ENCODE results near the gene SOX14. TPM values are rescaled to one million over a fixed set of nuclear protein-coding genes. Genes with fewer than 3 reads are reported as not detected.

Gene SOX14
- polyA plus RNA-seq, 1 experiment = not detected

DNA sequence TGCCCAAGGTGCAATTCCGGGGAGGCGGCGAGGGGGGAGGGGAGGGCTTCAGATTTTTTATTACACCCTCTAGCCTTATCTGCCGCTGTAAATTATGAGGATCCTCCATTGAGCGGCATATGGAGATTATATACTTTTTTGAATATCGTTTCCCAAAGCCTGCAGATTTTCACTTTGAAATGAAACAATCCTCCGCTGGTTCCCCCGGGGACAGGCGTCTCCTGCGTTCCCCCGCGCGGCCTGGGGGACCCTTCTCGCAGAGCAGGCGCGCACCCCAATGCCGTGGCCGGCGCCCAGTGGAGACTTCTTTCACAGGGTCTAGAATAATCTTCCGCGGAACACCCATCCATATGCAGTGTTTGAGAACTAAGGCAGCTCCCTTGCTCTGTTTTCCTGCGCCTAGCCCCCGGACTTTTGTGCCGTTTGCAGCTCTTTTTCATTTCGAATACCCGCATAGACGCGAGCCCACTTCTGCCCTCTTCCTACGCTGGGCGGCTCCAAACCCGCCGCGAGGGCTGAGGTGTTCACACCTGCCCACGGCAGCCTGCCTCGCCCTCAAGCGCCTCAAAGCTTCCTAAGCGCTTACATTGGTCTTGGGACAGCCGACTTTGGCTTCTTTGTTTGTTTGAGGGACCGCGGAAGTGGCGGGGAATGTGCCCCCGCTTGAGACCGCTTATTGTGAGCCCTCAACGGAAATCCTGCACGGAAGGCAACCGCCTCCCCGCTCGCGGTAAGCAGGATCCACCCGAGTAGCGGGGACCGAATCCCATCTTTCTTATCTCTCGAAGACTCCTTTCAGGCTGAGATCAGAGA is 7.5 kb downstream of the SOX14 start:
- TF ChIP-seq, protein P1, sequence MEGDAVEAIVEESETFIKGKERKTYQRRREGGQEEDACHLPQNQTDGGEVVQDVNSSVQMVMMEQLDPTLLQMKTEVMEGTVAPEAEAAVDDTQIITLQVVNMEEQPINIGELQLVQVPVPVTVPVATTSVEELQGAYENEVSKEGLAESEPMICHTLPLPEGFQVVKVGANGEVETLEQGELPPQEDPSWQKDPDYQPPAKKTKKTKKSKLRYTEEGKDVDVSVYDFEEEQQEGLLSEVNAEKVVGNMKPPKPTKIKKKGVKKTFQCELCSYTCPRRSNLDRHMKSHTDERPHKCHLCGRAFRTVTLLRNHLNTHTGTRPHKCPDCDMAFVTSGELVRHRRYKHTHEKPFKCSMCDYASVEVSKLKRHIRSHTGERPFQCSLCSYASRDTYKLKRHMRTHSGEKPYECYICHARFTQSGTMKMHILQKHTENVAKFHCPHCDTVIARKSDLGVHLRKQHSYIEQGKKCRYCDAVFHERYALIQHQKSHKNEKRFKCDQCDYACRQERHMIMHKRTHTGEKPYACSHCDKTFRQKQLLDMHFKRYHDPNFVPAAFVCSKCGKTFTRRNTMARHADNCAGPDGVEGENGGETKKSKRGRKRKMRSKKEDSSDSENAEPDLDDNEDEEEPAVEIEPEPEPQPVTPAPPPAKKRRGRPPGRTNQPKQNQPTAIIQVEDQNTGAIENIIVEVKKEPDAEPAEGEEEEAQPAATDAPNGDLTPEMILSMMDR (IDR thresholded peaks at IDR 0.05; ENCODE audit: insufficient read depth, low read depth, low read length) = no peak
- POLR2A ChIA-PET = no interaction called here
- H3K27me3 ChIP-seq (ENCODE audit: control insufficient read depth, insufficient read depth, low read length) = peaks cover 49% of the 10 kb centered on the region
- DNase-seq (ENCODE audit: low read depth) = no peak
- H3K4me3 ChIP-seq (ENCODE audit: low read depth, low read length) = no peak overlapping the region
- CTCF ChIA-PET = no interaction called here
- no peaks in the 10 kb centered on the region for H3K36me3 ChIP-seq (ENCODE audit: control insufficient read depth, insufficient read depth, low read length)

DNA sequence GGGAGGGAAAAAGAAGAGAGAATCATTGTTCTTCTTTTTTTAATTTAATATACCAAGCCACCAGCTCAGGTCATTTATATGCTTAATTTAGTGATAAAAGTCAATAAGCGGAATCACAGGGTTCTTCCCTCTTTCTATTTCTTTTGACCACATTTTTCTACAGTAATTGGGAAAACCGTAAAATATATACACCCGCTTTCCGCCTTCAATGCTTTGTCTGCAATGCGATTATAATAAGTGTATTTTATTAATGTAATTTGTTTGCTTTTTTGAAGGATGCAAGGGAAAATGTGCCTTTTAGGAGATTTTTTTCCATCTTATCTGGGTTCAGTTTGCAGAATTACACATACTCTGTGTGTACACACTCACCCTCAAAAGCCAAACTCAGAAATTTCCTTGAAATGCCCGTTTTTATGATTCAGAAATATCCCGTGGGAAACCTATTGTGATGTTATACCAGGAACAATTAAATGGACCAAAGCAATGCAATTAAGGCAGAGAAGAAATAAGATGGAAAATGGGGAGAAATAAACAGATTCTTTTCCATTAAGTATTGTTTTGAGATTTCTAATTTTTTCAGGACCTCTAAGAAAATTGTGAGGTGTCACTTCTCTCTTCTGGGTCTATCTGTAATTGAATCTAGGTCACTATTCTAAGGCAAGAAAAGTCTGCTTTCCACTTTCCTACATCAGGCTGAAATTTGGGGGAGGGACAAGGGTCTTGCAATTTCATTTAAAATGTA is 8.3 kb downstream of the SOX14 start:
- CTCF ChIA-PET = no interaction called here
- POLR2A ChIA-PET = no interaction called here
- DNase-seq (ENCODE audit: low read depth) = no peak
- no peaks in the 10 kb centered on the region for H3K36me3 ChIP-seq (ENCODE audit: control insufficient read depth, insufficient read depth, low read length)
- TF ChIP-seq, protein P1 (IDR thresholded peaks at IDR 0.05; ENCODE audit: insufficient read depth, low read depth, low read length) = no peak
- H3K4me3 ChIP-seq (ENCODE audit: low read depth, low read length) = no peak overlapping the region
- peaks cover 44% of the 10 kb centered on the region for H3K27me3 ChIP-seq (ENCODE audit: control insufficient read depth, insufficient read depth, low read length)

DNA sequence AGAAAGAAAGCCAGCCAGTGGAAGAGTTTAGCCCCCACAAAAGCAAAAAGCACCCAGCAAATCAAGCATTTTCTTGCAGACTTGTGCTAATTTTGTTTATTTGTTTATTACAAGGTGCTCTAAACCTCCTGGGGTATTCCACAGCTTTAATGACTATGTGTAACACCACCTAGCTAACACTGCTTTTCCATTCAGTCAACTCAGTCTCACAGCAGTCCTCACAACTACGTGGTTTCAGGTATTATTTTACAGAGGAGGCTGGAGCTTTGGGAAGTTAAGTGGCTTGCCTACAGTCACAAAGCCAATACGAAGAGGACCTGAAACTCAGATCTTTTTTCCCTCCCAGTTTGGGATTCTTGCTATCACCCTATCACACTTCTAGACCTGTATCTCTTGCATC is 14.8 kb downstream of the SOX14 start:
- Histone ChIP-seq H3K36me3 (ENCODE audit: control insufficient read depth, insufficient read depth, low read length) (no peaks in the 10 kb centered on the region), H3K4me3 (ENCODE audit: low read depth, low read length) (no peak overlapping the region), H3K27me3 (ENCODE audit: control insufficient read depth, insufficient read depth, low read length) (peaks cover 2% of the 10 kb centered on the region)
- DNase-seq (ENCODE audit: low read depth) = no peak
- TF ChIP-seq, protein P1 (IDR thresholded peaks at IDR 0.05; ENCODE audit: insufficient read depth, low read depth, low read length) = no peak
- POLR2A ChIA-PET = no interaction called here
- CTCF ChIA-PET = no interaction called here

DNA sequence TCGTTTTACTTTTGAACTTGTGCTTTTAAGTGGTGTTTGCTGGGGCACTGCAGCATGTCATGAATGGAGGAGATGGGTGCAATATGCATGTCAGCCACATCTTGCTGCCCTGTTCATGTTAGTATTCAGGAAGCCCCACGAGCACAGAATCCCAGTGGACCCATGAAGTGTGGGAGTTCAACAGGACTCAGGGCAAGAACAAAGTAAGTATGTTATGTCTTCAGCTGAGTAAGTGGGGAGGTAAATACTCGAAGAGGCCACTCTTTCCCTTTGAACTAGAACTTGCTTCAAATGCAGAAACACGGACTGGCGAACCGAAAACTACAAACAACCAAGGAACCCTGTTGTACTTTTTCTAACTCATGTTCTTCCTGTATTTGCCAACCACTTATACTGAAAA is 23.4 kb downstream of the SOX14 start:
- ChIA-PET CTCF (interaction anchor here (0.7 kb wide), 1 partner anchor 17 kb away, joined by 3 read pairs; no protein-coding TSS in a partner anchor), POLR2A (no interaction called here)
- Histone ChIP-seq H3K27me3 (ENCODE audit: control insufficient read depth, insufficient read depth, low read length) (no peaks in the 10 kb centered on the region), H3K4me3 (ENCODE audit: low read depth, low read length) (no peak overlapping the region), H3K36me3 (ENCODE audit: control insufficient read depth, insufficient read depth, low read length) (no peaks in the 10 kb centered on the region)
- no peak for DNase-seq (ENCODE audit: low read depth)
- TF ChIP-seq, protein P1 (IDR thresholded peaks at IDR 0.05; ENCODE audit: insufficient read depth, low read depth, low read length) = no peak

DNA sequence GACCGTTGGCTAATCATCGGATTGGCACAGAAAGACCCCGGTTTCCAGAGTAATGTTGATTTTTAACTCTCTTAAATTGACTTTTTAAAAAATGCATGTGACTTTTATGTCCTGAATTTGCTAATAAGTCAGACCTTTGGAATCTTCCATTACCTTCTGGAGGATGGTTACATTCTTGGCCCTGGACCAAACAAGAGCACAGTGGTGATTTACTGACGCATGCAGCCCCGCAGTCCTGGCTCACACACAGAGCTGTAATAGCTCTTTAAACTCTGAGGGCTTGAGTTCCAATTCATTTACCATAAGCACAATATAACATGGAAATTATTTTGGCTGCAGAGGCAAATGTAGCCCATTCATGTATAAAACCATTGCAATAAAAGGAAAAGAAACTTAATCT is 25.1 kb downstream of the SOX14 start:
- TF ChIP-seq, protein P1 (IDR thresholded peaks at IDR 0.05; ENCODE audit: insufficient read depth, low read depth, low read length) = no peak

More for the DNA sequence above, 25.1 kb downstream of the SOX14 start:
- POLR2A ChIA-PET = no interaction called here
- no peaks in the 10 kb centered on the region for H3K36me3 ChIP-seq (ENCODE audit: control insufficient read depth, insufficient read depth, low read length)
- no peak for DNase-seq (ENCODE audit: low read depth)
- no peak overlapping the region for H3K4me3 ChIP-seq (ENCODE audit: low read depth, low read length)
- CTCF ChIA-PET = interaction anchor here (0.6 kb wide), 1 partner anchor 27 kb away, joined by 3 read pairs; no protein-coding TSS in a partner anchor
- no peaks in the 10 kb centered on the region for H3K27me3 ChIP-seq (ENCODE audit: control insufficient read depth, insufficient read depth, low read length)
